ENCODE data around the gene SPX. TPM values are rescaled to one million over a fixed set of nuclear protein-coding genes. Genes with fewer than 3 reads are reported as not detected.

SPX gene
- total and polyA plus RNA-seq, 2 of the 8 experiments (the other 6 are each of a cell fraction or from before 2014, with no cell fraction given): 1.2 to 1.3 TPM

GRCh38 chr12:21561158-21561557 lies 35.1 kb downstream of the SPX start:
- no peak overlapping the region for H2BK120ac ChIP-seq (replicated peaks; ENCODE audit: low read depth, low read length)
- no peaks in the 10 kb centered on the region for H4K20me1 ChIP-seq (replicated peaks in 1 of 2; ENCODE audit: control insufficient read depth in 1 of 2, insufficient read depth in 2 of 2, low read length in 2 of 2)
- no peaks in the 10 kb centered on the region for H3K36me3 ChIP-seq (ENCODE audit: control insufficient read depth in 2 of 4, insufficient read depth in 4 of 4, low read length in 3 of 4)
- no peak overlapping the region for H3K18ac ChIP-seq (ENCODE audit: extremely low read depth, low read length)
- no peak overlapping the region for H2BK15ac ChIP-seq (ENCODE audit: low read length)
- ChIA-PET POLR2A (ENCODE audit: partially characterized antibody) (interaction anchor here (0.6 kb wide), 1 partner anchor 20 kb away, joined by 3 read pairs; no protein-coding TSS in a partner anchor), CTCF (ENCODE audit: partially characterized antibody) (interaction anchor here (1.3 kb wide), 1 partner anchor 12 kb away, joined by 5 read pairs; no protein-coding TSS in a partner anchor)
- no peak overlapping the region for H4K5ac ChIP-seq (ENCODE audit: insufficient read length, low read depth, low read length)
- no peak overlapping the region for H3K9ac ChIP-seq (replicated peaks in 1 of 4; ENCODE audit: extremely low read depth in 1 of 4, low read depth in 3 of 4, low read length in 3 of 4)
- no peaks in the 10 kb centered on the region for H3K79me1 ChIP-seq (ENCODE audit: low read depth, low read length)
- no peak overlapping the region for H4K91ac ChIP-seq (replicated peaks; ENCODE audit: insufficient read length, low read length)
- H3K27me3 ChIP-seq (replicated peaks in 1 of 4; ENCODE audit: control insufficient read depth in 3 of 4, extremely low read depth in 1 of 4, insufficient read depth in 3 of 4, low read length in 3 of 4): no peaks in the 10 kb centered on the region
- H3K4me1 ChIP-seq (replicated peaks in 1 of 4; ENCODE audit: control insufficient read depth in 3 of 4, insufficient read depth in 4 of 4, low read length in 3 of 4): no peaks in the 10 kb centered on the region
- no peaks in the 10 kb centered on the region for H3K9me3 ChIP-seq (ENCODE audit: insufficient read depth in 2 of 2, low read depth in 1 of 2, low read length in 1 of 2)
- H3K56ac ChIP-seq (replicated peaks; ENCODE audit: insufficient read length, low read depth, low read length): no peak overlapping the region
- H2BK5ac ChIP-seq (ENCODE audit: low read depth, low read length): no peak overlapping the region
- no peak overlapping the region for H2AFZ ChIP-seq (ENCODE audit: low read length)
- no peak for DNase-seq (ENCODE audit: low read depth in 1 of 2, low spot score in 2 of 2)
- no peak overlapping the region for H3K4me2 ChIP-seq (ENCODE audit: insufficient read depth in 1 of 2, low read depth in 2 of 2, low read length in 2 of 2)
- 47% methylated on average over 2 of the region's 2 CpGs; no CpG with 5 or more reads in 1 of the 2 experiments for WGBS, 2 experiments (ENCODE audit: extremely low coverage in 1 of 2, insufficient coverage in 1 of 2, insufficient read length in 1 of 2, insufficient replicate concordance in 2 of 2, low coverage in 1 of 2, low lambda C conversion rate in 2 of 2, missing lambda C conversion rate in 1 of 2)
- no peak overlapping the region for H2BK20ac ChIP-seq (ENCODE audit: low read length)
- H2BK12ac ChIP-seq (ENCODE audit: low read depth, low read length): no peak overlapping the region
- H3K14ac ChIP-seq (ENCODE audit: insufficient read length): no peak overlapping the region
- H4K8ac ChIP-seq (ENCODE audit: extremely low read depth, insufficient read depth, low read length): no peak overlapping the region
- no peaks in the 10 kb centered on the region for H3K23me2 ChIP-seq (ENCODE audit: low read depth, low read length)
- no peaks in the 10 kb centered on the region for H3K79me2 ChIP-seq (ENCODE audit: control insufficient read depth in 1 of 2, insufficient read depth in 2 of 2, low read length in 2 of 2)
- no peak overlapping the region for H3K27ac ChIP-seq (ENCODE audit: low read depth, low read length)
- H3K4ac ChIP-seq (replicated peaks; ENCODE audit: insufficient read length, low read depth, low read length): no peak overlapping the region
- no peak overlapping the region for H2AK5ac ChIP-seq (ENCODE audit: low read depth, low read length)
- no peak overlapping the region for H3K4me3 ChIP-seq (ENCODE audit: extremely low read depth in 1 of 4, insufficient read depth in 2 of 4, low read depth in 3 of 4, low read length in 4 of 4)
- FAIRE-seq: no peak
- no peak overlapping the region for H3K23ac ChIP-seq (ENCODE audit: insufficient read length)
- TF ChIP-seq POLR2A (IDR thresholded peaks at IDR 0.05; ENCODE audit: control extremely low read depth in 1 of 2, low read depth in 2 of 2, low read length in 2 of 2) (no peak), JUN (IDR thresholded peaks at IDR 0.05; ENCODE audit: low read depth, low read length) (no peak)

Measured in H1 (cell line).